Tibial artery (tissue), 4 donors: ENCODE data around the gene C16orf78.
A peak's percentile ranks its signal among the peaks of the same experiment; 100 is the strongest.

Experiments
- DNase-seq, 2 donors: peaks; one replicate each; pipeline ENCODE4 v3.0.0-alpha.2; 2019
- H3K27ac ChIP-seq, 2 donors: fragments of 200-600 bp; sonication (generic) in 1 of 2; 1 replicate in 1 of 2; 2 replicates in 1 of 2; pipeline ENCODE4 v1.5.1; 2018 to 2019; ENCODE audit warnings: mild to moderate bottlenecking in 1 of 2
- H3K27me3 ChIP-seq, 2 donors: fragments of 200-600 bp; sonication (generic) in 1 of 2; one replicate each; pipeline versions ENCODE4 v1.5.1 to v1.6.0; 2016 to 2019
- H3K36me3 ChIP-seq, 3 donors: fragments of 200-600 bp; sonication (generic) in 2 of 3; one replicate each; pipeline ENCODE4 v1.5.1; 2016 to 2019; ENCODE audit warnings: mild to moderate bottlenecking in 2 of 3
- H3K4me1 ChIP-seq, 4 donors: fragments of 200-600 bp; sonication (generic) in 2 of 4; 1 replicate in 3 of 4; 2 replicates in 1 of 4; pipeline ENCODE4 v1.5.1; 2016 to 2019
- H3K4me3 ChIP-seq, 2 donors: fragments of 200-600 bp; sonication (generic) in 1 of 2; 1 replicate in 1 of 2; 2 replicates in 1 of 2; pipeline ENCODE4 v1.5.1; 2018 to 2019; ENCODE audit warnings: mild to moderate bottlenecking in 2 of 2
- H3K9me3 ChIP-seq, 3 donors: fragments of 200-600 bp; sonication (generic) in 1 of 3; one replicate each; pipeline ENCODE4 v1.5.1; 2016 to 2019
- intact Hi-C: fragments of 100-400 bp; cut with DNase I; formaldehyde crosslinking; loops from one replicate; pipeline ENCODE4 v1.15.0; 2023; ENCODE audit warnings: low total_unique reads
- TF ChIP-seq, protein P1 (sequence below), 2 experiments: fragments of 200-600 bp in 1 of 2; fragments of 450-650 bp in 1 of 2; IDR thresholded peaks; one replicate each; pipeline ENCODE4 v1.5.1; 2017 to 2019; ENCODE audit warnings: antibody characterized with exemption in 2 of 2, mild to moderate bottlenecking in 1 of 2, moderate library complexity in 1 of 2

Gene C16orf78

DNA sequence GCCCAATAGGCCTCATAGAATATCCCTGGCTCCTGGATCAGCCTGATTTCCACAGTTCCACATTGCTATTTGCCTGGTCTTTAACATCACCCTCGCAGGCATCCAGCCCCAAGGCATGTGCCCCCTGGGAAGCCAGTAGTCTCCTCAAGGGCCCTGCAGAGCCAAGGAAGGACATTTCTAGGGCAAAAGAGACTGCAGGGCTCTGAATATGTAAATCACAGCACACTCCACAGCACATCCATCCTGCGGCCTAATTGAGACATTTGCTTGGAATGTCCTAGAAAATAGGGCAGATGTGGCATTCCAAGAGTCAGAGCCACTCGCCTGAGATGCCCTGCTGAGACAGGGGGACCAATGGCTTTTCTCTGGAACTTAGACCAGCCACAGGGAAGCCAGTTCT lies 11.4 kb upstream of the C16orf78 start:
- intact Hi-C loops = no loop called here
- TF ChIP-seq, protein P1, sequence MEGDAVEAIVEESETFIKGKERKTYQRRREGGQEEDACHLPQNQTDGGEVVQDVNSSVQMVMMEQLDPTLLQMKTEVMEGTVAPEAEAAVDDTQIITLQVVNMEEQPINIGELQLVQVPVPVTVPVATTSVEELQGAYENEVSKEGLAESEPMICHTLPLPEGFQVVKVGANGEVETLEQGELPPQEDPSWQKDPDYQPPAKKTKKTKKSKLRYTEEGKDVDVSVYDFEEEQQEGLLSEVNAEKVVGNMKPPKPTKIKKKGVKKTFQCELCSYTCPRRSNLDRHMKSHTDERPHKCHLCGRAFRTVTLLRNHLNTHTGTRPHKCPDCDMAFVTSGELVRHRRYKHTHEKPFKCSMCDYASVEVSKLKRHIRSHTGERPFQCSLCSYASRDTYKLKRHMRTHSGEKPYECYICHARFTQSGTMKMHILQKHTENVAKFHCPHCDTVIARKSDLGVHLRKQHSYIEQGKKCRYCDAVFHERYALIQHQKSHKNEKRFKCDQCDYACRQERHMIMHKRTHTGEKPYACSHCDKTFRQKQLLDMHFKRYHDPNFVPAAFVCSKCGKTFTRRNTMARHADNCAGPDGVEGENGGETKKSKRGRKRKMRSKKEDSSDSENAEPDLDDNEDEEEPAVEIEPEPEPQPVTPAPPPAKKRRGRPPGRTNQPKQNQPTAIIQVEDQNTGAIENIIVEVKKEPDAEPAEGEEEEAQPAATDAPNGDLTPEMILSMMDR (IDR thresholded peaks at IDR 0.05) = no peak
- DNase-seq = peak in 1 of 2 donors; percentile 31
- Histone ChIP-seq H3K27ac (no peak overlapping the region), H3K4me3 (no peak overlapping the region), H3K4me1 (no peaks in the 10 kb centered on the region), H3K36me3 (no peaks in the 10 kb centered on the region), H3K27me3 (peaks cover 0 to 14% of the 10 kb centered on the region in 2 donors), H3K9me3 (no peaks in the 10 kb centered on the region)

DNA sequence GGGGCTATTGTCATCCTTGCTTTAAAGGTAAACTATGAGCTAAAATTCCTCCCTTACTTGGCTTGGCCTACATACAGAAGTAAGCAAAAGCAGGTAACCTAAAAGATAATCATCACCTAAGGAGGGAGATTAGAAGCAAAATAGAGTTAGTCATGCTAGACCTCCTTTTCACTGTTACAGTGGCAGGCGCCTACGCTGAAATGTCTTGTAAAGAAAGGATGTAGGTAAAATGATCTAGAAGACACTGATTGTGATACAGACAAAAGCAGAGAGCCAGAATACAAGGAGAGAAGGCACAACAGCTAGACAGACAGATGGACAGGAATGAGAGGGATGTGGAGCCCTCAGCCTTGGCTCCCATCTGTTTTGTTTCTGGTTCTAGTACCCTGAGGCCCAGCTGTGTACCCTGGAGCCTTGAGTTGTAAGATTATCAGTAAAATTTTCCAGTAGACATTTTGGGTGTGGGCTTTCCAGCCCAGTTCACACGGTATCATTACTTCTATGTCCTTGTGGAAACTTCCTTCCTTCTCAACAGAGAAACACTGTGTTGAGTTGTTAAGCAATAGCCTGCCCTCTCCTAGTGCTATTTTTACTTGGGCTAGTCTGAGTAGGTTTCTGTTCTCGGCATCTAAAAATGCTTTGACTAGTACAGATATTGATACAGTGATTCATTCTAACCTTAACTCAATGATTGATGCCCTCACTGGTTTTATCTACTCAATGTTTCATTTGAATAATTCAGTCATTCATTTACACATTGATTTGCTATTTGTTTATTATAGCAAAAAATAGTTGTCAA lies 7.7 kb upstream of the C16orf78 start:
- TF ChIP-seq, protein P1 (IDR thresholded peaks at IDR 0.05) = no peak
- Histone ChIP-seq H3K4me3 (no peak overlapping the region), H3K4me1 (no peaks in the 10 kb centered on the region), H3K9me3 (no peaks in the 10 kb centered on the region), H3K36me3 (no peaks in the 10 kb centered on the region), H3K27me3 (peaks cover 0 to 5% of the 10 kb centered on the region in 2 donors), H3K27ac (no peak overlapping the region)
- intact Hi-C loops = no loop called here
- no peak for DNase-seq

DNA sequence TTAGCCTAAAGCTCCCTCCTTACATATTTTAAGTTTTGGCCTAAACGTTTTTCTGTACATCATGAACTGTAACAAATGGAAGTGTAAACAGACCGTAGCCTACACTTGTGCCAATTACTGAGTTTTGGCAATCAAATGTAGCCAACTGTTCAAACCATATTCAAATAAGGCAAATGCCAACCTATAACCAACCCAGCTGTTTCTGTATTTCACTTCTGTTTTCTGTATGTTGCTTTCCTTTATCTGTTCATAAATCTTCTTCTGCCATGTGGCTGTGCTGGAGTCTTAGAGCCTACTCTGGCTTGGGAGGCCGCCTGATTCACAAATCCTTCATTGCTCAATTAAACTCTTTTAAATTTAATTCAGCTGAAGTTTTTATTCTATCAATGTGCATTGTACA lies 6.9 kb upstream of the C16orf78 start:
- H3K4me3 ChIP-seq = no peak overlapping the region
- no peak for DNase-seq
- H3K4me1 ChIP-seq = no peaks in the 10 kb centered on the region
- H3K9me3 ChIP-seq = no peaks in the 10 kb centered on the region
- peaks cover 0 to 5% of the 10 kb centered on the region in 2 donors for H3K27me3 ChIP-seq
- intact Hi-C loops = no loop called here
- no peaks in the 10 kb centered on the region for H3K36me3 ChIP-seq
- no peak overlapping the region for H3K27ac ChIP-seq
- TF ChIP-seq, protein P1 (IDR thresholded peaks at IDR 0.05) = no peak

DNA sequence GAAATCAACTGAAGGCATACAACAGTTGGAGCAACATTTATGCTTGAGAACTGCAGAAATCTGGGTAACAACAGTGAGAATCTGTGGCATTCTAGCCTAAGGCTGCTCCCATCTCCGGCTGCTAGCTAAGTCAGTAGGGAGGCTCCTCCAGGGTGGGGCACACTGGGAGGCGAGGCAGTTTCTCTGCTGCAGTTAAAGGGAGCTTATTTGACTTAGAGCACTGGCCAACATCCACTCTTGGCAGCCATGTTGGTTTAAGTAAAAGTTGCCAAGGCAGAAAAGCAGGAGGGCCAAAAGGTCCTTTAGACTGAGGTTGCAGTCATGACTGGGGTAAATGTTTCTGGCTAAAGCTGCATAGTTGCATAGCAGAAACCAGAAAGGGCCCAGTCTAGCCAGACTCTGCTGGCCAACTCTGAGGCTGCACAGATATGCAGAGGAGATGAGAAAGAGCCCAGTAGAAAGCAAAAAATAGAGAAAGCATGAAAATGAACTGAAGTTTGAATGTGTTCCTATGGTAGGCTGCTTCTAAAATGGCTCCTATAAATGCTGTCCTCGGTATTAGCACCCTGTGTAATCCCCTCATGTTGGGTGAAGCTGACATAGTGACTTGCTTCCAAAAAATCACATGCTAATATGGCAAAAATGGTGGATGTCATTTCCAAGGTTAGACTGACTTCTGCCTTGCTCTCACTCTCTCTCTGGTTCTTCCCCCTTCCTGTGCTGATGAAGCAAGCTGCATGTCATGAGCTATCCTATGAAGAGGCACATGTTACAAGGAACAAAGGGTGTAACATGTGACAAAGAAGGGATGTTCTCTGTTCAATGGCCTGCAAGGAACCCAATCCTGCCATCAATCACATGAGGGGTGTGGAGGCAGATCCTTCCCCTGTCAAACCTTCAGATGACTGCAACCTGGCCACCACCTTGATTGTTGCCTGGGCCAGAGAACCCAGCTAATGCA lies 3.7 kb upstream of the C16orf78 start:
- Histone ChIP-seq H3K27ac (no peak overlapping the region), H3K4me1 (no peaks in the 10 kb centered on the region), H3K9me3 (no peaks in the 10 kb centered on the region), H3K4me3 (no peak overlapping the region), H3K36me3 (no peaks in the 10 kb centered on the region), H3K27me3 (peaks cover 0 to 2% of the 10 kb centered on the region in 2 donors)
- DNase-seq = no peak
- TF ChIP-seq, protein P1 (IDR thresholded peaks at IDR 0.05) = no peak
- intact Hi-C loops = no loop called here

DNA sequence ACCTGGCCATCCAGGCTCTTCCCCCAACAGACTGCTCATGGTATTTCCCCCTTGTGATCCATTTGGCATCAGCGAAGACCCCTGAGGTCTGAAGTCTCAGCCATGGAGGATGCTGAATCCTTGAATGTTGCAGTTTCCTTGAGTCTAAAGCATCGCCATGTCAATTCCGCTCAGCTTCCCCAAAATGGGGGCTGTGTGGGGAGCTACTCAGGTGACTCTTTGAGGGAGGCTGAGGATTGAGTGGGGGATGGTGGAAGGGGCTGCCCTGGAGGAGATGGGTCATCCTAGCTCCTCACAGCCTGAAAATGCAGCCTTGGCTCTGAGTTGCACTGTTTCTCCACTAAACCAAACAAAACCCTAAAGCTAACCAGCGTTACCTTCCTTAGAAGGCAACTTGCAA lies 2.6 kb downstream of the C16orf78 start:
- no peaks in the 10 kb centered on the region for H3K9me3 ChIP-seq
- H3K4me1 ChIP-seq = no peaks in the 10 kb centered on the region
- H3K27ac ChIP-seq = no peak overlapping the region
- TF ChIP-seq, protein P1 (IDR thresholded peaks at IDR 0.05) = no peak
- no peak overlapping the region for H3K4me3 ChIP-seq
- peaks cover 0 to 10% of the 10 kb centered on the region in 2 donors for H3K27me3 ChIP-seq
- no peak for DNase-seq
- intact Hi-C loops = no loop called here
- no peaks in the 10 kb centered on the region for H3K36me3 ChIP-seq
